Stimulated activated CD8-positive, alpha-beta memory T cell treated with anti-CD3 and anti-CD28 coated beads, Interleukin-7, amount 100 ng/mL, for 24 hours (primary cell): ENCODE data around the gene SDHAF3.
"Not testable (repeated sequence)": the region's sequence is repeated elsewhere in the genome, so short reads cannot be mapped to it uniquely, and the experiment has no call there.

Experiments used
- DNase-seq: peaks from one replicate; pipeline ENCODE4 v3.0.0-alpha.2; 2020; ENCODE audit warnings: low read depth

The SDHAF3 gene

DNA sequence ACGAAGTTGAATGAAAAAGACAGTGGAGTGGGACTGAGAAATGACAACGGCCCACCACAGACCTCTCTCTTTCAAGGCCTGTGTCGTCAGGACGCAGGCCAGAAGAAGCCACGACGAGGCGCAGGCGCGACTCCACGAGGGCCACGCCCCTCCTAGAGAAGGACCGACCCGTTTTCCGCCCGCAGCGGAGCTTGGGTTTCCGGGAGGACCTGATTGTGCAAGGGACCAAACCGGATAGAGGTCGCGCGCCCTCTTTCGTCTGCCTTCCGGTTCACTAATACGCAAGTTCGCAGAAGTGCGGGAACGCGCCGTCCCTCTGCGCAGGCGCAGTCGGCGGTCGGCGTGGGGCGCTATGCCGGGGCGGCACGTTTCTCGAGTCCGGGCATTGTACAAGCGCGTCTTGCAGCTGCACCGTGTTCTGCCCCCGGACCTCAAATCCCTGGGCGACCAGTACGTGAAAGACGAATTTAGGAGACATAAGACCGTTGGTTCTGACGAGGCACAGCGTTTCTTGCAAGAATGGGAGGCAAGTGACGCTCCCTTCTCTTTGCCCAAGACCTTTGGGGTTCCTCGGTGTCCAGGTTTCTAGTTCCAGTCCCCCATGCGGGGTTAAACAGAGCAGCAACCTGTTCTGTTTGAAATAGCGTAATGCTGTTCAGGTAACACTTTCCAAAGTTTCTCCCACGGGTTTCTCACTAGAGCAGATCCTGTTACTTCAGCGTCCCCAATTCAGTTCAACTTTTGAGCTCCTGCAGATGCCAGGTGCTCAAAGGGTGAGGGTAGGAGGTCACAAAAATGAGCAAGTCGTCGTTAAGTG lies at the start of gene SDHAF3:
TSS of gene SDHAF3 (plus strand) at position 327 of the 817 bp plus-strand sequence. CDS start at position 353, 26 bp downstream.
- peak; percentile 97 for DNase-seq

DNA sequence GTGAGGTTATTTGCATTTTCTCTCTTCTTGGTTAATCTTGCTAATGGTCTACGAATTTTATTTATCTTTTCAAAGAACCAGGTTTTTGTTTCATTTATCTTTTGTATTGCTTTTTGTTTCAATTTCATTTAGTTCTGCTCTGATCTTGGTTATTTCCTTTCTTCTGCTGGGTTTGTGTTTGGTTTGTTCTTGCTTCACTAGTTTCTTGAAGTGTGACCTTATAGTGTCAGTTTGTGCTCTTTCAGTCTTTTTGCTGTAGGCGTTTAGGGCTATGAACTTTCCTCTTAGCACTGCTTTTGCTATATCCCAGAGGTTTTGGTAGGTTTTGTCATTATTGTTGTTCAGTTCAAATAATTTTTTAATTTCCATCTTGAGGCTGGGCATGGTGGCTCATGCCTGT lies 45.5 kb upstream of the SDHAF3 start:
- not testable (repeated sequence) for DNase-seq

DNA sequence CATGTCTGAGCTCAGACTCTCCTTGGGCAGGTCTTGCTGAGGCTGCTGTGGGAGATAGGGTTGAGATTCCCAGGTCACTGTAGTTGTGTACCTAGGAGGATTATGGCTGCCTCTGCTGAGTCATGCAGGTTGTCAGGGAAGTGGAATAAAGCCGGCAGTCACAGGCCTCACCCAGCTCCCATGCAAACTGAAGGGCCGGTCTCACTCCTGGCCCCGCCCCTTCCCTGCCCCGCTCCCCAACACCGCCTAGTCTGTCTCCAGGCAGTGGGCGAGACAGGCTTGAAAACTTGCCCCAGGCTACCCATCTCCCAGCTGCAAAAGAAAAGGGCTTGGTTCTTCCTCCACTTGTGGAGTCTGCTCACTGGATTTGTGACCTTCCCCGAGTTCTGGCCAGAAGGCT lies 41.6 kb upstream of the SDHAF3 start:
- no peak for DNase-seq

DNA sequence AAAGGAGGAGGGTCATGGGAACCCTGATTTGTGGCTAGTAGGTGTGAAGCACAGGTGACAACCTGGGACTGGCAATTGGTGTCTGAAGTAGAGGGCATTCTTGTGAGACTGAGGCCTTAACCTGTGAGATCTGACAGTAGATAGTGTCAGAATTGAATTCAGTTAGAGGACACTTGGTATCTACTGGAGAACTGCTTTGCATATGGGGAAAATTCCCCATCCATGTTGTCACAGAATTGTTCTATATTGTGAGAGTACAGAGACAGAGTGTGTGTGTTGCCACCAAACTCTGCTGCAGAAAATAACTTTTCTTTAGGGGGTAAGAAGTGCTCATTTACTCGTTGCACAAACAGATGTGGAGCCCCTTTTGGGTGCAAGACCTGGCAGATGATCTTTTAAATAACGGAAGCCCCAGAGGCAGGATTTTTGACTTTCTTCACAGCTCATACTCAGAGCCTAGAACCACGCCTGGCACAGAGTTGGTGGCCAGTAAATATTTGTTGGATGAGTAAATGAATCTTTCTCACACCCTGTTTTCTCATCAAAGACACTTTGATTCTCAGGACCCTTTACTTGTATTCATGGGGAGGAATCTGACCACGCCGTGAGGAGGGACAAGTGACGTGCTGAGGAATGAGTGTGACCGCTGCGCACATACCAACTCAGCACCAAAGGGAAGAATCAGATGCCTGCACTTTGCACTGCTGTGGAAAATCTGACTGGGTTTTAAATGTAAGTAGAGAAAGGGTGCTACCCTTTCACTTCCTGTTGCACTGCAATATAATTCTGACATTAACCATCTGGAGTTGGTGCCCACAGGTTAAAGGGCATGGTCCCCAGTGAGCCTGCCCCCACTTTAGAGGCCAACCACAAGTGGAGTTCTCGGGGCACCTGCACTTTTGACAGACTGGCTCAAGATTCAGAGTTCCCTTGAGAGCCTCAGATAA lies 39.2 kb upstream of the SDHAF3 start:
- no peak for DNase-seq

DNA sequence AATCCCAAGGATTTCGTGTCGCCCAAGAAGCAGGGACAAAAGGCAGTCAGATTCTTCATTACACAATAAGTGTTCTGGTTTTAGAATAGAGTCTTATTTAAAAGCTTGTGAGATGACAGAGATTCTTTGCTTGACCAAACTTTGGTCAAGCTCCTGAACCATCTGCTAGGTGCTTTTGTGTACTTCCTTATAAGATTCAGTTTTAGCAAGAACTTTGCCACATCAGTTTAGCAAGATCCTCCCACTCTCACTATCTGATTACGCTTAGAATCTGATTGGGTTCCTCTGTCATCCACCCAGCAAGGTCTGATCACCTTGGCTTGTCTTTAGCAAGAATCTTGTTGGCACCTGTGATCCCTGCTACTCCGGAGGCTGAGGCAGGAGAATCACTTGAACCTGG lies 38.2 kb upstream of the SDHAF3 start:
- no peak for DNase-seq

DNA sequence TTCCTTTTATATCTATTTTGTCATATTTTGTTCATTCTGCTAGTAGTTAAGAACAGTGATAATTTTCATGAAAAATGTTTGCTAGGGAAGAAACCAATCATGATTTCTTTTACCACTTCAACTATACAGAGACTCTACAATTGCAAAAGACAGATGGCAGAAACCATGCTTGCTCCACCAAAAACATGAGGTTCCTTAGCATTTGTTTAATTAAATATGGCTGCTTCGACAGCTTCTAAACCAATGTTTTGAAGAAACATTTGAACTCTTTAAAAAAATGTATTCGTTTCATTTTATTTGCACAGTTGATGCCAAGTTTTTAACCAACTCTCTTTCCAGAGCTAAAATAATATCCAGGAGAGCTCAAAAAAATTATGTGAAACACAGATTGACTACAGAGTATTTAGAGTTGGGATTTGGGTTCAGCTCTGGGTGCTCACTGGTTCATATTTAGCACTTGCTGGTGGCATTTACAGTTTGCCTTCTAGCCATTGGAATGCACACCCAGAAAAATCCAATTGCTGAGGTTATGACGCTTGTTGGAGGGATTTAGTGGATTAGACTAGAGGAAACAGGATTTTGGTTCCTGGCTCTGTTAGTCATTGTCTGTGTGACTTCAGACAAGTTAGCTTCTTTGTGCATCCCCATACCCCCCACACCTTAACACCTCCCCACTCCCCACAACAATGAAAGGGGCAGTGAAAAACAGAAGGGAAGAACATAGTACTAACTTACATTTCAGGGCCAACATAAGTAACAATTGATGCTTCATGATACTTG lies 35.8 kb upstream of the SDHAF3 start:
- no peak for DNase-seq

DNA sequence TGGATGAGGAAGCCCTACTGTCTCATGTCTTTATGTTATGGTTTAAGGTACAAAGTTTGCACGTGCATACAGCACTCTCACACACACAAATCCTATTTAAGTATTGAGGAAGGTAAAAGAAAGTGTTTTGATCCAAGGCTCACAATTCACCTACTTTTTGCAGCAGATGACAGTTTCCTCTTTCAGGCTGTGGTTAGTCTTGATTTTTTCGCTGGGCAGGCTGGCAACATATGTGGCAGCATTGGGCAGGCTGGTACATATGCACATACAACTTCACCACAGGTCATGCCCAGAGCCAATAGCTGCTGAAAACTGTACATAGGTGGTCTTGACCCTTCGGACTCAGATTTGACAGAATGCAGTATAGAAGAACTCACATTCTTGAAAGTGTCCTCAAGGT lies 29.1 kb upstream of the SDHAF3 start:
- DNase-seq = no peak

DNA sequence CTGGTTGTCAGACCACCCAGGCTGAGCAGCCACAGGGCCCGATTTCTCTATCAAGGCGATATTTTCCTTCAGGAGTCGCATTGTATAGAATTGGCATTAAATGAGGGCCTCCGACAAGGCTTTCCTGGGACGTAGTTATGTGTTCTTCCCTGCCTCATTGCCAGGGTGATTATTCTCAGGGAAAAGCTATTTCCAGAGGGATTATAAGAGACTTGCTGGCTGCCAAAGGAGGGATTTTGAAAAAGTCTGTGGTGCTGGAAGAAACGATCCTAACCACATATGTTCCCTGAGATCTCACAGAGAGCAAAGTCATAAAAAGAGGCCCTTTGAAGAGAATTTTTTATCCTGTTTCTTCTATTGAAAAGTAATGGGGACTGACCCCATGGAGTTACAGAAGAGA lies 27.7 kb upstream of the SDHAF3 start:
- DNase-seq = no peak

DNA sequence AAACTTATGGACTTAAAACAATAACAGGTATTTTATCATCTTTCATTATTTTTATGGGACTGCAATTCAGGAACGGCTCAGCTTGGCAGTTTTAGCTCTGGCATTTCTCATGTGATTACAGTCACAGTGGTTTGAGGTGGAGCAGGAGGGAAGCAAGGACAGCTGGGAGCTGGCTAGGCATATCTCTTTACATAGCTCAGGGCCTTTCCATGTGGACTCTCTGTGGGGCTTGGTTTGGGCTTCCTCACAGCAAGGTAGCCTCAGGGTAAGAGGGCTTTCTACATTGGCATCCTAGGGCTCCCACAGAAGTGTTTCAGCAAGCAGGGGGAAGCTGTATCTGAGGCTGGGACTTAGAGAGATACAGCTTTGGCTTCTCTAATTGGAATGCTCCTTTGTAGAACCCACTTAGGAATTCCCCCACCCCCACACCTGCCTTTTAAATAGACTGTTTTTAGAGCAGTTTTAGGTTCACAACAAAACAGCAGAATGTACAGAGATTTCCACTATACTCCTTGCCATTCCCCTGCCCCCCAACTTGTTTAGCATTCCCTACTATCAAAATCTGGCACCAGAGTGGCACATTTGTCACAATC lies 26.6 kb upstream of the SDHAF3 start:
- no peak for DNase-seq

DNA sequence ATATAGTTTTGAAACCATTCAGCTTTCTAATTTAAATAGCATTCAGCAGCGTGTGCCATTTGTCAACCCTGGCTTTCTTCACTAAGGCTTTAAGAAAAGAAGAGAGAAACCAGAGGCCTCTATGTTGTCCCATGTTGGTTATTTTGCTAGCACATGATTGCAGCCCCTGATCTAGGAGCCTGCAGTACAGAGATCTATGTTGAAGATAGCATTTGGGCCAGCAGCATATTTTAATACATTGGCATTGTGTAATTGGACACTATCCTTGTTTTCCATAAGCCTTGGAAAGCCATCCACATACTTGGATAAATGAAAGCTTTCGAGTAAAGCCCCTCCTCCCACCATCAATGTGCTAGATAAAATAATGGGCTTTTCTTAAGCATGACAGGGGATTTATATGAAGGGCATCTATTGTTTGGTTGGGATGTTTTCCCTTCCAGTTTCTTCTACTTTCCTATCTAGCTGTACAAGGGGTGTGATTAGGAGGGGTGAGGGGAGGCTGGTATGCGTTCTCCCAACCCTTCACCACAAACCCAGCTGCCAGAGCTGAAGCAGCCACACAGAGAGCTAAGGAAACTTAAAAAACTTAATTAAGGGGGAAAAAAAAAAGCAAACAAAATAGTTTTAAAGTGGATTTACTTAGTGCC lies 23.1 kb upstream of the SDHAF3 start:
- DNase-seq = no peak

DNA sequence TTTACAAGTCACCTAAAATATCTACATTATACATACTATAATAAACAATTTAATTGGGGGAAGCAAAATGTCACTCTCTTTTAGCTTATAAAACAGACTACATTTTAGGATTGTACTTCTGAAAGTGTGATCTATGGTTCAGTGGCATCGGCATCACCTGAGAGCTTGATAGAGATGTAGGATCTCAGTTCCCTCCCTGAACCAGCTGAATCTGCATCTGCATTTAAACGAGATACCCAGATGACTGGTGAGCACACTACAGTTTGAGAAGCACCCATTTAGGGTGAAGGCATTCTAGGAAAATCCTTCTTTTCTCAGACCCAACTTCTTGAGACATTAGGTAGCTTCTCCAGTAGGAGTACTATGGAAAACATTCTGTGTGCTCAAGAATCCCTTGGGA lies 21.5 kb upstream of the SDHAF3 start:
- DNase-seq = no peak

DNA sequence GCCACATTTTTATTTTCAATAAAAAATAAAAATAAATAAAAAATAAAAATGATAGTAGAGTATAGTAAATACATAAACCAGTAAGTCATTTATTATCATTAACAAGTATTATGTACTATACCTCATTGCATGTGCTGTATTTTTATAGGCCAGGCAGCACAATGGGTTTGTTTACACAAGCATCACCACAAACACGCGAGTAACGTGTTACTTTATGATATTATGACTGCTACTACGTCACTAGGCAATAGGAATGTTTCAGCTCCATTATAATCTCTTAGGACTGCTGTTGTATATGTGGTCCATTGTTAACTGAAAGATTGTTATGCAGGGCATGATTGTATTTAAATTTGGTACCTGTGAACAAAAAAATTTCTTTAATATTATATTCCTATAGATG lies 20.8 kb upstream of the SDHAF3 start:
- DNase-seq = no peak

DNA sequence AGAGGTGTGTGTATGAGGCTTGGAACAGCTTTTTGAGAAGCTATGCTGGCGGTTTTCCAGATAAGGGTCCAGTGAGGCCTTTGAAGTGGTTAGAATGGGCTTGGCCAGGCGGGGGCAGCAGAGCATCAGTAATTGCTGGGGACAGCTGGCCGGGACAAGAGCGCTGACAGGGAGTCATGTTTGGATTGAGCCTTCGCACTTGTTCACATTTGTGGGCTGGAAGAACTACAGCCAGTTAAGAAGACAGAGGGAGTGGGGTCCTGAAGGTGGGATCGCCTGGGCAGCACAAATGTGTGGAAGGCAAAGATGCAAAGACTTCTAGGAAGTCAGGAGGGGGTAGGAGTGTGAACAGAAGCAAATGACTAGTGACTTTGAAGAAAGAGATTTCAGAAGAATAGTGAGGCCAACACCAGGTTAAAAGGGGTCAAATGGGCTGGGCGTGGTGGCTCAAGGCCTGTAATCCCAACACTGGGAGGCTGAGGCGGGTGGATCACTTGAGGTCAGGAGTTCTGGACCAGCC lies 12.7 kb upstream of the SDHAF3 start:
- DNase-seq = peak; percentile 51

DNA sequence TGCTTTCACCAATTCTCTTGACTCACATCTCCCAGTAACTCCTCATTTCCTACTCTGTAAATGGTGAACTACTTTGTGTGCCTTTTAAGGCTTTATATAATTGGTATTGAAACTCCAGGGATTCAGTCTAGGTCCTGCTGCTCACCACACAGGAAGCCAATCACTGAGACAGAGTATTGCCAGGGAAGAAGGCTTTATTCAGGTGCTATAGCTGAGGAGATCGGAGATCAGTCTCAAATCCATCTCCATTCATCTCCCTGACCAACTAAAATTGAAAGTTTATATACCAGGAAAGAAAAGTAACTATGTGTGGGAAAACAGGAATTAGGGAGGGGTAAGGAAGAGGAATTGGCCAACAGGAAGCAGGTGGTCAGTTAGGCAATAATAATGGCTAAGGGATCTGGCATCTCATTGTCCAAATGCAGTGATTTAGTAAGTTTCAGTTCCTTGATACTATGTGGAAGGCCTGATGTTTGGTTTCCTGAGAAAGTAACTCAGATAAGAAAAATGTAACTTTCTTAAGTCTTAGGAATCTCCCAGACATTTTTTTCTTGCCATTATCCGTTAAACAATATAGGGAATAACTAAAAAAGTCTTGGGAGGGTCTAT lies 10.2 kb upstream of the SDHAF3 start:
- DNase-seq = no peak

DNA sequence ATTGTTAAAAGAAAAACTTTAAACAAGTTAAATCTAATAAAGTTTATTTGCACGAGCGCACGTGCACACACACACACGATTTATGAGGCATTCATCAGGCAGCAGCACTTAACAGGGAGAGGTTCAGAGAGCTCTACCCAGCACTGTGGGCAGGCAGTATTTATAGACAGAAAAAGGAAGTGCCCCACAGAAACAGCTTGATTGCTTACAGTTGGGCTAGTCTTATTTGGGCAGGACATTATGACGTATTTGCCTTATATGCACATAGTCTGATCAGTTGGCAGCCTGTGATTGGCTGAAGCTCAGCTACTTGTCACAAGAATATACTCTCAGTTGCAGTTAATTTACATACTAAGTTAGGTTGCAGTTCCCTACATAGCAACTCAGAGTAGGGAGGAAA lies 1.2 kb upstream of the SDHAF3 start:
- no peak for DNase-seq

DNA sequence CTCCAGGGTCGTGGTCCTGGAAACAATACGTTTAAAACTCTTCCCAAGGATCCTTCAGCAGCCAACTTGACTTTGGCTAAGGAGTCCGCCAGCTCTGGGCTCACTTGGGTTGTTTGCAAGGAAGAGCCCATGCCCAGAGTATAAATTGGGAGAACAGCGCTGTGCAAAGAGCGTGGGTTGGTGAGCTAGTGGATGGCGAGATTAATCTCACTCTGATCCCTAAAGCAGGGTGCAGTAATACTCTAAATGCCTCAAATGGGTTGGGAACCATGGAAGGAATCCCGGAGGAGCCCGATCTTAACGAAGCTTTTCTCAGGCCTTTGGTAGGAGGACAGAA lies 495 bp upstream of the SDHAF3 start:
- DNase-seq = no peak

DNA sequence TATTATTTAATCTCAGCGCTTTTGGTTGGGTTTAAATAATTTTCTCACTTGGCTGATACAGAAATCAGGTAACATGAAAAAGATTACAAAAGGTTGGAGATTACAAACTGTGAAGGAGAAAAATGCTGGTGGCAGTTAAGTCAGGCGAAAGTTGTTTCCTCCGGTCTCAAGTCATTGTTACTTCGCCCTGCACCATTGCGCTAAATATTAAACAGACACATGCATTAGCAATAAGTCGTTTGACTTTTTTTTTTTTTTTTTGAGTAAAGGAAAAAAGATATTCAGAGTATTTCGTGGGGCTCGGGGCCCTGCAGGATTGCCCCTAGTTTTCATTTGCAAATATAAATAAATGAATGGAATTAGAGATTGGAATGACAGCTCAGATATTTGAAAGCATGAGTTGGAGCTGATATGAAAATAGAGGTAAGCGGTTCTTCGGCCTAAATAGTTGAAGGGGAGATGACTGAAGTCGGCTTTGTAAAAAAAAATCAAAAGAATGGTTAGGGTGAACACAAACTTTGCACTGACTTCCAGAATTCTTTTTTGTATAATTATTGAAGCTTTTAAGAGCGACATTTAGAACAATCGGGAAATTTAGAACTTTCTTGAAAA lies 914 bp downstream of the SDHAF3 start:
- no peak for DNase-seq

DNA sequence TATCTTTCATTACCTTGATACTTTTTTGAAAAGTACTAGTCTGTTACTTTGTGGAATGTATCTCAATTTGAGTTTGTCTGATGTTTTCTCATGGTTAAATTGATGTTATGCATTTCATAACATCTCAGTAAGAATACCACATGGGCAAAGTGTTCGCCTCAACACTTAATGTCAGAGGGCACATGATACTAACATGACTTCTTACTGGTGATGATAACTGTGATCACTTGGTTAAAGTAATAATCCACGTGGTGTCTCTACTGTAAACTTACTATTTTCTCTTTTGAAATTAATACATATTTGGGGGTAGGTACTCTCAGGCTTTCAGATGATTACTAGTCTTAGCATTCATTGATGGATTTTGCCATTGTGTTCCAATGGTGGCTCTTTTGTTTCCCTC lies 2.2 kb downstream of the SDHAF3 start:
- no peak for DNase-seq

DNA sequence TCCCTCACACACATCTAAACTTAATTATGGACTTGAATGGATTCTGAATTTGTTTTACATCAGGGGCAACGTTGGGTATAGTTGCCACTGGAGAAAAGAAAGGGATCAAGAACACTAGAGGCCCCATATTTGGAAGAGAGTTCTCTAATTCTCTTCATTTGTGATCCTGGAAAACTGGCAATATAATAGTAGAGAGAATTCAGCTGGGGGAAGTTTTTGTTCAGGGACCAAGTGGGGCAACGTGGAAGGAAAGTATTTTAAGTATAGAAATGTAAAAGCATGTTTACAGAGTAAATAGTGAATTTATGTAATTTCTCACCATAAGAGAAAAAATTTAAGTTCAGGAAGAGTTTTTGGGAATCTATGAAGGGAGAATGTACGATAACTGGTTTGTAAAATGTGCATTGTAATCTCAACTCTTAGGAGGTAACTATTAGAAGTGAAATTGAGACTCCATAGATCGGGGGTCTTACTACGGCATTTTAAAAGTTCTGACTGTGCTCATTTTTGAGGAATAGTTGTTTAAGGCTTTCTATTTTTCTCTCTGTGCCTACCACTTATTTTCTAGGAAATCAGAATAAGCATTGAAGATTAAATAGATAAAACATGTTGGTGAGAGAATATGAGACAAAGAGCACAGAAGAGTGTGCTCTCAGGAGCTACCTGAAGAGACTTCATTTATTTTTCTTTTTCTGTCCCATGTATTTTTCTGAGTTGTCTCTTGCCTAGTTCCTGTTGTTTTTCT lies 3.4 kb downstream of the SDHAF3 start:
- DNase-seq = no peak

DNA sequence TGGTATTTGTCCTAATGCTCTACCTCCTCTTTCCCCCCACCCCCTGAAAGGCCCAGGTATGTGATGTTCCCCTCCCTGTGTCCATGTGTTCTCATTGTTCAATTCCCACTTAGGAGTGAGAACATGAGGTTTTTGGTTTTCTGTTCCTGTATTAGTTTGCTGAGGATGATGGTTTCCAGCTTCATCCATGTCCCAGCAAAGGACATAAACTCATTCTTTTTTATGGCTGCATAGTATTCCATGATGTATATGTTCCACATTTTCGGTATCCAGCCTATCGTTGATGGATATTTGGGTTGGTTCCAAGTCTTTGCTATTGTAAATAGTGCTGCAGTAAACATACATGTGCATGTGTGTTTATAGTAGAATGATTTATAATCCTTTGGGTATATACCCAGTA lies 5.6 kb downstream of the SDHAF3 start:
- not testable (repeated sequence) for DNase-seq
